ENCODE data around the gene SEC24C. TPM values are rescaled to one million over a fixed set of nuclear protein-coding genes. Genes with fewer than 3 reads are reported as not detected.
A peak's percentile ranks its signal among the peaks of the same experiment; 100 is the strongest.
"Not testable (repeated sequence)": the region's sequence is repeated elsewhere in the genome, so short reads cannot be mapped to it uniquely, and the experiment has no call there.

Gene SEC24C
- total RNA-seq, 1 donor from 2014 or later: 67.6 TPM

GRCh38 chr10:73795491-73795890 lies 51.3 kb downstream of the SEC24C start:
- not testable (repeated sequence) for DNase-seq

GRCh38 chr10:73796035-73796434 lies 51.9 kb downstream of the SEC24C start:
- DNase-seq: not testable (repeated sequence)

GRCh38 chr10:73796766-73797165 lies 52.6 kb downstream of the SEC24C start:
- DNase-seq: no peak

GRCh38 chr10:73797324-73798025 lies 53.3 kb downstream of the SEC24C start:
- no peak for DNase-seq

- DNase-seq: no peak
Observed at GRCh38 chr10:73798087-73798486, 53.9 kb downstream of the SEC24C start.

- DNase-seq: no peak
Observed at GRCh38 chr10:73798927-73799560, 54.9 kb downstream of the SEC24C start.

GRCh38 chr10:73799899-73800559 lies 55.9 kb downstream of the SEC24C start:
- no peak for DNase-seq

GRCh38 chr10:73800560-73801252 lies 56.5 kb downstream of the SEC24C start:
- no peak for DNase-seq

- no peak for DNase-seq
Observed at GRCh38 chr10:73801253-73801590, 57.0 kb downstream of the SEC24C start.

GRCh38 chr10:73802276-73802991 lies 58.3 kb downstream of the SEC24C start:
- no peak for DNase-seq

- DNase-seq: peak; percentile 27
Observed at GRCh38 chr10:73803680-73804286, 59.6 kb downstream of the SEC24C start.

- no peak for DNase-seq
Observed at GRCh38 chr10:73806176-73806950, 62.2 kb downstream of the SEC24C start.

- DNase-seq: no peak
Observed at GRCh38 chr10:73807471-73807870, 63.3 kb downstream of the SEC24C start.

GRCh38 chr10:73808021-73808815 lies 64.0 kb downstream of the SEC24C start:
- DNase-seq: no peak

GRCh38 chr10:73809061-73809818 lies 65.1 kb downstream of the SEC24C start:
- no peak for DNase-seq

- DNase-seq: no peak
Observed at GRCh38 chr10:73810358-73810734, 66.2 kb downstream of the SEC24C start.

- peak; percentile 36 for DNase-seq
Observed at GRCh38 chr10:73810735-73811465, 66.7 kb downstream of the SEC24C start.

GRCh38 chr10:73812657-73813056 lies 68.5 kb downstream of the SEC24C start:
- DNase-seq: no peak

- DNase-seq: no peak
Observed at GRCh38 chr10:73813333-73813732, 69.2 kb downstream of the SEC24C start.
